PC-3 (cell line): ENCODE results near the gene DPT. TPM values are rescaled to one million over a fixed set of nuclear protein-coding genes. Genes with fewer than 3 reads are reported as not detected.
A peak's percentile ranks its signal among the peaks of the same experiment; 100 is the strongest.

ENCODE experiments used
- ATAC-seq: fragments of 200-7000 bp; cut with Tn5 transposase; 2 replicates; pipeline ENCODE4 v1.9.1; 2020; ENCODE audit warnings: mild to moderate bottlenecking, moderate library complexity
- BruUV-seq: library from RNA; stranded (reverse); fragments of 400-500 nt; replicated peaks from 2 replicates; lab custom pipeline; 2021; lab: Mats Ljungman, UMichigan
- CTCF ChIA-PET: fragments of 300-600 bp; sonication (Branson Sonifier 250); formaldehyde crosslinking; loops from one replicate; lab custom pipeline; 2022; ENCODE audit warnings: antibody characterized with exemption; lab: Charles Lee
- POLR2A ChIA-PET: fragments of 300-600 bp; sonication (Branson Sonifier 250); formaldehyde crosslinking; loops from one replicate; lab custom pipeline; 2022; ENCODE audit warnings: antibody characterized with exemption; ENCODE audit not compliant: unreplicated experiment; lab: Charles Lee
- DNase-seq: peaks from one replicate; pipeline ENCODE4 v3.0.0-alpha.2; 2015
- H2AFZ ChIP-seq: fragments of 300-600 bp; sonication (generic); 2 replicates; pipeline ENCODE4 v1.6.0; 2016; ENCODE audit warnings: antibody characterized with exemption, low read length
- H3F3A ChIP-seq: fragments of 300-600 bp; sonication (generic); one replicate; pipeline ENCODE4 v1.6.0; 2017; ENCODE audit warnings: antibody characterized with exemption, low read length, control low read depth, mild to moderate bottlenecking; ENCODE audit not compliant: unreplicated experiment
- H3K27ac ChIP-seq: fragments of 300-600 bp; sonication (generic); 2 replicates; pipeline ENCODE4 v1.5.1; 2016; ENCODE audit warnings: mild to moderate bottlenecking, low read length
- H3K27me3 ChIP-seq: fragments of 300-600 bp; sonication (generic); 2 replicates; pipeline ENCODE4 v1.6.1; 2016; ENCODE audit warnings: low read length, mixed read lengths
- H3K36me3 ChIP-seq: fragments of 300-600 bp; sonication (generic); 2 replicates; pipeline ENCODE4 v1.6.1; 2016; ENCODE audit warnings: low read depth, mixed run types, low read length, mixed read lengths
- H3K4me1 ChIP-seq: fragments of 300-600 bp; sonication (generic); 2 replicates; pipeline ENCODE4 v1.5.1; 2016; ENCODE audit warnings: low read length; ENCODE audit not compliant: insufficient read depth
- H3K4me2 ChIP-seq: fragments of 300-600 bp; sonication (generic); 2 replicates; pipeline ENCODE4 v1.6.0; 2016; ENCODE audit warnings: low read length
- H3K4me3 ChIP-seq: fragments of 300-600 bp; sonication (generic); 2 replicates; pipeline ENCODE4 v1.5.1; 2016; ENCODE audit warnings: mild to moderate bottlenecking, low read length, mixed read lengths
- H3K79me2 ChIP-seq: fragments of 300-600 bp; sonication (generic); 2 replicates; pipeline ENCODE4 v1.6.1; 2017; ENCODE audit warnings: low read length, mixed read lengths
- H3K9ac ChIP-seq: fragments of 300-600 bp; sonication (generic); 2 replicates; pipeline ENCODE4 v1.6.0; 2016; ENCODE audit warnings: mild to moderate bottlenecking, low read length
- H3K9me2 ChIP-seq: fragments of 300-600 bp; sonication (generic); replicated peaks from 2 replicates; pipeline ENCODE4 v1.6.1; 2016; ENCODE audit warnings: mixed run types, low read length, mixed read lengths
- H3K9me3 ChIP-seq: fragments of 300-600 bp; sonication (generic); 2 replicates; pipeline ENCODE4 v1.6.1; 2016; ENCODE audit warnings: low read length, mixed read lengths
- H4K20me1 ChIP-seq: fragments of 300-600 bp; sonication (generic); 2 replicates; pipeline ENCODE4 v1.6.1; 2016; ENCODE audit warnings: low read length, mixed read lengths
- EZH2 ChIP-seq: fragments of 300-600 bp; sonication (generic); IDR thresholded peaks from one replicate; pipeline ENCODE4 v1.6.1; 2017; ENCODE audit warnings: antibody characterized with exemption, mild to moderate bottlenecking, low read length; ENCODE audit not compliant: unreplicated experiment
- EZH2phosphoT487 ChIP-seq: fragments of 300-600 bp; sonication (generic); IDR thresholded peaks from 2 replicates; pipeline ENCODE4 v1.6.1; 2018; ENCODE audit warnings: mild to moderate bottlenecking, antibody characterized with exemption, low read length, borderline replicate concordance
- intact Hi-C: fragments of 100-400 bp; cut with micrococcal nuclease; formaldehyde crosslinking; loops from 2 replicates; pipeline ENCODE4 v1.9.0; 2023
- total RNA-seq: library from RNA; depleted of rRNA; stranded (reverse); fragments of >200 nt; gene quantifications from 2 replicates; pipeline ENCODE4 v1.2.3, GENCODE V29; 2014
- TF ChIP-seq, protein P1 (sequence below): fragments of 300-600 bp; sonication (generic); conservative IDR thresholded peaks from 2 replicates; pipeline ENCODE4 v1.5.1; 2017; ENCODE audit warnings: antibody characterized with exemption, low read depth, mild to moderate bottlenecking, low read length

Gene DPT
- total RNA-seq, 1 experiment from 2014 or later, result not detected

DNA sequence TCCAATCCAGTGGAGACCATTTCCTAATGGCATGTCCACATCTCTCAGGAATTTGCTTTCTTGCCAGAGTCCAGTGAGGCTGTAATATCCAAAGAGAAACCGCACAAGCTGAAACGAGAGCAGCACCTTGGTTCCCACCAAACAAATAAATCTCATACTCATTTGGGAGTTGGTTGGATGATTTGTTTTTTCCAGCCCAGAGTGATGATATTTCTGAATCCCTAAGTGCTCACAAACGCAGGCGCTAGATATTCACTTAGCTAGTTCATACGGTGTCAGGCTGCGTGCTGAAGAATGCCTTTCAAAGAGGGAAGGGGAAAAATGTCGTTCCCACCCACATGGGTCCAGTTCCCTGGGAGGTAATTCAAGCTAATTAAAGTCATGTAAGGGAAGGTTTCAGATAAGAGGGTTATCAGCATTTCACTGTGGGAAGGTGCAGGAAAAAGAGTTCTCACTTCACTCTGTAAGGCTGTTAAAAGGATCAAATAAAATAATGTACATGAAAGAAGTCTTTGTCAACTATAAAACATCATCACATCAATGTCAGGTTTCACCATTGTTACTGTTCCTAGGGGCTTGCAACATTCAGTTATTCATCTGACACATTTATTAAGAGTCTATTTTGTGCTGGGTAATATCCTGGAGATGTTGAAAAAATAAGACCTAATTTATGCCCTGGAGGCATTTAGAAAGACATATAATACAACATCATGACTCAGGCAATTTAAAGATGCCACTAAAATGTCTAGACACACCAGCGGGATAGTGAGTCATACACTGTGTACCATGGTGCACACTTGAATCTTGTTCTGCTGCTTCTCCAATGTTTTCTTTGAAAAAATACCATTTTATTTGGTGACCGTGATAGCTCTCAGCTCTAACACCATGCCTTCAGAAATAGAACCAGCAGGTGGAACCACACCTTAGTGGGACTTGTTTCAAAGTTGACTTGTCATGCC lies 19.3 kb downstream of the DPT start:
- no peaks in the 10 kb centered on the region for H3K27me3 ChIP-seq
- ChIA-PET POLR2A (interaction anchor here (0.7 kb wide), 1 partner anchor 368 kb away, joined by 4 read pairs; no protein-coding TSS in a partner anchor), CTCF (interaction anchor here (1.0 kb wide), 1 partner anchor 639 kb away, joined by 3 read pairs; no protein-coding TSS in a partner anchor)
- H3K27ac ChIP-seq, result peak overlapping the region; percentile 98
- peak overlapping the region; percentile 81 for H3K4me2 ChIP-seq
- H3K4me3 ChIP-seq, result peak overlapping the region; percentile 43
- no peaks in the 10 kb centered on the region for H3K9me2 ChIP-seq
- H3K79me2 ChIP-seq, result no peaks in the 10 kb centered on the region
- no peaks in the 10 kb centered on the region for H3K36me3 ChIP-seq
- peak overlapping the region; percentile 90 for H3K9ac ChIP-seq
- intact Hi-C loops, result loop anchor here (1.0 to 5.0 kb wide), 8 partner anchors 43 to 533 kb away; no protein-coding TSS in a partner anchor
- peaks cover 27% of the 10 kb centered on the region for H3K4me1 ChIP-seq
- no TSS peak for BruUV-seq
- ATAC-seq, result peak; percentile 83
- peak; percentile 99 for DNase-seq
- H2AFZ ChIP-seq, result no peak overlapping the region
- no peaks in the 10 kb centered on the region for H3K9me3 ChIP-seq
- TF ChIP-seq EZH2, result no peak
- TF ChIP-seq, protein P1, sequence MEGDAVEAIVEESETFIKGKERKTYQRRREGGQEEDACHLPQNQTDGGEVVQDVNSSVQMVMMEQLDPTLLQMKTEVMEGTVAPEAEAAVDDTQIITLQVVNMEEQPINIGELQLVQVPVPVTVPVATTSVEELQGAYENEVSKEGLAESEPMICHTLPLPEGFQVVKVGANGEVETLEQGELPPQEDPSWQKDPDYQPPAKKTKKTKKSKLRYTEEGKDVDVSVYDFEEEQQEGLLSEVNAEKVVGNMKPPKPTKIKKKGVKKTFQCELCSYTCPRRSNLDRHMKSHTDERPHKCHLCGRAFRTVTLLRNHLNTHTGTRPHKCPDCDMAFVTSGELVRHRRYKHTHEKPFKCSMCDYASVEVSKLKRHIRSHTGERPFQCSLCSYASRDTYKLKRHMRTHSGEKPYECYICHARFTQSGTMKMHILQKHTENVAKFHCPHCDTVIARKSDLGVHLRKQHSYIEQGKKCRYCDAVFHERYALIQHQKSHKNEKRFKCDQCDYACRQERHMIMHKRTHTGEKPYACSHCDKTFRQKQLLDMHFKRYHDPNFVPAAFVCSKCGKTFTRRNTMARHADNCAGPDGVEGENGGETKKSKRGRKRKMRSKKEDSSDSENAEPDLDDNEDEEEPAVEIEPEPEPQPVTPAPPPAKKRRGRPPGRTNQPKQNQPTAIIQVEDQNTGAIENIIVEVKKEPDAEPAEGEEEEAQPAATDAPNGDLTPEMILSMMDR, result no peak
- TF ChIP-seq EZH2phosphoT487, result no peak
- H4K20me1 ChIP-seq, result no peaks in the 10 kb centered on the region
- H3F3A ChIP-seq, result peaks cover 17% of the 10 kb centered on the region

DNA sequence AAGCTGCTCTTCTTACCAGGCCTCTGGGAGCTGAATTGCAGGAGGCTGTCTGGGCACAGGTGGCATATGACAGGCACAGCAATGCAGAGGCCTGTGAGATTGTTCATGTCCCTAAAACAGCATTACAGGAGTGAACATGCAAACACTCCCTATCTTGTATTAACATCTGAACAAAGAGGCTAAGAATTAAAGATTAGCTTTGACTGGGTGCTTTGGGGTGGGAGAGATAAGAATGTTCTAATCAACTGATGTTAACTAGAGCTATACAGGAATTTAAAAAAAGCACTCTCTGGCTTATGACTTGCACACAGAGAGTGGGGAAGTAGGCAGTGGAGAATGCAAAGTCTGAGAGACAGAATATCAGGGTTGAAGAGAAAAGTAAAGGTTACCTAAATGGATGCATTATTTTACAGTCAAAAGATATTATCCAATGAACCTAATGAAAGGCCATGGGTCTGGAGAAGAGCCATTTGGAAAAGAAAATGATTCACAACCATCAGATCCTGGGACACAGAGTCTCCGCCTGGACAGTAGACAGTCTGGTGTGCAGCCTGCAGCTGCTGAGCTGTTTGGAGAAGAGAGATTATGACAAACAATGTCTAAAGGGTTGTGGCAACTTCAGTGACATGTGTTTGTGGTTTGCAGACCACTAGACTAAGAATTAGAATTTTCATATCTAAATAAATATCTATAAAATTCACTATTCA lies 20.2 kb downstream of the DPT start:
- ATAC-seq (peak; percentile 69), DNase-seq (peak; percentile 98)
- no peak overlapping the region for H2AFZ ChIP-seq
- no peak for TF ChIP-seq EZH2phosphoT487
- TF ChIP-seq EZH2, result no peak
- TF ChIP-seq, protein P1, result no peak
- no peak overlapping the region for H3K4me3 ChIP-seq
- H3K9me3 ChIP-seq, result no peaks in the 10 kb centered on the region
- H3K9ac ChIP-seq, result peak overlapping the region; percentile 90
- CTCF ChIA-PET, result interaction anchor here (1.0 kb wide), 1 partner anchor 640 kb away, joined by 3 read pairs; no protein-coding TSS in a partner anchor
- H3K27ac ChIP-seq, result peak overlapping the region; percentile 98
- H4K20me1 ChIP-seq, result no peaks in the 10 kb centered on the region
- intact Hi-C loops, result loop anchor here (1.0 to 5.0 kb wide), 3 partner anchors 80 to 350 kb away; no protein-coding TSS in a partner anchor
- BruUV-seq, result no TSS peak
- no peaks in the 10 kb centered on the region for H3K27me3 ChIP-seq
- H3K9me2 ChIP-seq, result no peaks in the 10 kb centered on the region
- H3K36me3 ChIP-seq, result no peaks in the 10 kb centered on the region
- peaks cover 17% of the 10 kb centered on the region for H3F3A ChIP-seq
- H3K79me2 ChIP-seq, result no peaks in the 10 kb centered on the region
- POLR2A ChIA-PET, result interaction anchor here (0.7 kb wide), 1 partner anchor 369 kb away, joined by 4 read pairs; no protein-coding TSS in a partner anchor
- H3K4me1 ChIP-seq, result peaks cover 25% of the 10 kb centered on the region
- peak overlapping the region; percentile 48 for H3K4me2 ChIP-seq
